GM12864 (cell line): ENCODE measurements around the gene LRP1-AS.

Experiments
- DNase-seq: peaks from one replicate; pipeline ENCODE4 v3.0.0-alpha.2; 2011; ENCODE audit warnings: low read depth
- H3K4me3 ChIP-seq: 2 replicates; pipeline ENCODE4 v1.5.1; 2011; ENCODE audit warnings: mild to moderate bottlenecking, low read depth, low read length, control low read depth
- CTCF ChIP-seq: IDR thresholded peaks from 2 replicates; pipeline ENCODE4 v1.5.1; 2011; ENCODE audit warnings: low read depth, mild to moderate bottlenecking, moderate library complexity, low read length, control low read depth, inconsistent platforms; ENCODE audit errors: missing control alignments

Gene LRP1-AS

GRCh38 chr12:57106021-57106708 is 41.3 kb downstream of the LRP1-AS start:
- no peak for TF ChIP-seq CTCF
- H3K4me3 ChIP-seq: no peak overlapping the region
- no peak for DNase-seq

DNA sequence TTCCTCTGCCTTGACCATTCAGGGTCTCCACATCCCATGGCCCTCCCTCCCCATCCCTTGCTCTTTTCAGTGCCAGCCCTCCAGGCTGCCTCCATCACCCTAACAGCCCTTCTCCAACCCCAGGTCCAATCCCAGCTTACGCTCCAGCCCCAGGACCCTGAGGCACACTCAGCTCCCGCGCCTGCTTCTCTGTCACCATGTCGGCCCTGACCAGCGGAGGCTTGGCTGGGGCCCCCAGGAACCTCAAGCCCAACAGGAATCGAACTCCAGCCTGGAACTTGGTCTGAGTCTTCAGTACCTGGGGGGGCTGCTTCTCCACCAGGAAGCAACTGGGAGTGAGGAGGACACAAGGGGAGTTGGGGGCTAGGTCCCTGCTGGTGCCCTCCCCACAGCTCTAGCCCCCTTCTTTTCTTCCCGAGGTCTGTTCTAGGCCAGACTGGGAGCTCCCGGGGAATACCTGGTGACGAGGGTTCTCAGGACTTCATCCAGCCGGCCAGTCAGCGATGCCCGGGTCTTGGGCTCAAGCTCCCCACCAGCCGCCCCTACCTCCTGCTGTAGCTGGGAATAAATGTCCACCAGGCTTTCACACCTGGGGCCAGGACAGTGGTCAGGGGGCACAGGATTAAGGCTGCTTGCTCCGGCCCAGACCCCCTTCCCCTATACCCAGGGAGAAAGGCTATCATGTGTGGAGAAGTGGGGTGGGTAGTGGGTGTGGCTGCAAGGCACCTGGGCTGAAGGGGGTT is 42.2 kb downstream of the LRP1-AS start:
- H3K4me3 ChIP-seq: no peak overlapping the region
- no peak for TF ChIP-seq CTCF
- DNase-seq: no peak

DNA sequence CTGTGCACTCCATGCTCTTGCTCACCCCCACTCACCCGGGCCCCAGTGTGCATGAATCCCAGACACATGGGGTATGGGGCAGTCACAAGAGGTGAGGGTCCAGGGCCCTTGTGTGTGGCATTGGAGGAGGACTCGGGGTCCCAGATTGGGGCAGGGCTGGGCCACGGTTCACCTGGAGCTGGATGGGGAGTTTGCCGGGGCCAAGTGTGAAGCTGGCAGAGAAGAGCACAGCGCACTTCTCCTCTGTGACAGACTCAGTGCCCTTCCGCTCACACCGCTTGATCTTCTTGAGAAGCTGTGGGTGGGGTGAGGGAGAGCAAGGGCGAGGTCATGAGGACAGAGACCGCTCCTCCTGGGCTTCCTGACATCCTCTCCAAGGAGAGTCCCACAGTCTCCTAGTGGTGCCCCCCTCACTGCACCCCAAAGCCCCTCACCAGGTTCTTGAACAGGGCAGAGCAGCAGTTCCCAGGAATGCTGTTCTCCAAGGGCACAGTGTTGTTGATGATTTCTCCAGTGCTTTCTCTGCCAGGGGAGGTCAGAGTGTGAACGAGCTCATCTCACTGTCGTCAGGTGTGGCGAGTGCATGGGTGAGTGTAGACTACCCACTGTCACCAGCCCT is 43.0 kb downstream of the LRP1-AS start:
- H3K4me3 ChIP-seq: no peak overlapping the region
- DNase-seq: no peak
- no peak for TF ChIP-seq CTCF

DNA sequence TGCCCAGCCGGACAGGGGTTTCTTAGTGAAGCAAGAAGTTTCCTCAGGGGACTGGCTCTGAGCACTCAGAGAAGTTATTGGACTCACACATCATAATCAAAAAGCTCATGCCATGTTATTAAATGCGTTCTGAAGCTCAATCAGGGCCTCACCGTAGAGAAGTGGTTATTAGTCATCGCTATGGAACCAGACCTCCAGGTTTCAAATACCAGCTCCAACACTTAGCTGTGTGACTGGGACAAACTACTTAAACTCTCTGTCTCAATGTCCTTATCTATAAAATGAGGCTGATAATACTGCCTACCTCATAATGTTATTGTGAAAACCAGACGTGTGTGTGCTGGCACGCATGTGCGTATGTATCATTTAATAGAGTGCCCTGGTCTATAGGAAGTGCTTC is 43.6 kb downstream of the LRP1-AS start:
- no peak for TF ChIP-seq CTCF
- no peak for DNase-seq
- no peak overlapping the region for H3K4me3 ChIP-seq

- TF ChIP-seq CTCF: no peak
- no peak overlapping the region for H3K4me3 ChIP-seq
- no peak for DNase-seq
These were observed 45.3 kb downstream of the LRP1-AS start for GRCh38 chr12:57101892-57102695.

GRCh38 chr12:57099766-57100165 is 47.7 kb downstream of the LRP1-AS start:
- no peak for TF ChIP-seq CTCF
- DNase-seq: no peak
- no peak overlapping the region for H3K4me3 ChIP-seq
